Left lung (tissue), 10 donors: Measurements from ENCODE around the gene ARGLU1. TPM values are rescaled to one million over a fixed set of nuclear protein-coding genes. Genes with fewer than 3 reads are reported as not detected.
A peak's percentile ranks its signal among the peaks of the same experiment; 100 is the strongest.

Experiments
- ATAC-seq: fragments of 200-7000 bp; cut with Tn5 transposase; one replicate; pipeline ENCODE4 v1.9.1; 2020; ENCODE audit warnings: moderate library complexity
- DNase-seq, 4 donors: peaks; one replicate each; pipeline ENCODE4 v3.0.0-alpha.2; 2013 to 2020
- H3K27ac ChIP-seq, 2 donors: fragments of 200-600 bp; sonication (generic) in 1 of 2; one replicate each; pipeline versions ENCODE4 v1.5.0 to v1.8.0; 2020 to 2021
- H3K27me3 ChIP-seq, 2 donors: fragments of 200-600 bp; sonication (generic) in 1 of 2; one replicate each; pipeline versions ENCODE4 v1.5.0 to v1.8.0; 2020 to 2021
- H3K36me3 ChIP-seq, 2 donors: fragments of 200-600 bp; sonication (generic) in 1 of 2; one replicate each; pipeline versions ENCODE4 v1.5.0 to v1.8.0; 2020 to 2021
- H3K4me1 ChIP-seq, 2 donors: fragments of 200-600 bp; one replicate each; pipeline ENCODE4 v1.8.0; 2021
- H3K4me3 ChIP-seq, 2 donors: fragments of 200-600 bp; sonication (generic) in 1 of 2; one replicate each; pipeline versions ENCODE4 v1.5.0 to v1.8.0; 2020 to 2021; ENCODE audit warnings: mild to moderate bottlenecking in 1 of 2
- H3K9me3 ChIP-seq, 2 donors: fragments of 200-600 bp; sonication (generic) in 1 of 2; one replicate each; pipeline versions ENCODE4 v1.5.0 to v1.8.0; 2020 to 2021
- intact Hi-C, 2 donors: fragments of 100-400 bp; cut with DNase I; formaldehyde crosslinking; loops; one replicate each; pipeline versions ENCODE4 v1.11.2 to v1.14.2; 2022
- polyA plus RNA-seq, 6 donors: library from polyadenylated mRNA; unstranded; fragments of 120-200 nt; gene quantifications; one replicate each; pipeline ENCODE4 v1.2.1, GENCODE V29; 2013; ENCODE audit not compliant: insufficient read length in 6 of 6
- total RNA-seq, 2 donors: library from RNA; stranded (reverse); fragmentation: NEBNext Ultra II Directional; extraction: Animal tissue kit (Norgen Biotek cat#: 25700); gene quantifications; one replicate each; pipeline ENCODE4 v1.2.1, GENCODE V29; 2021
- TF ChIP-seq, protein P1 (sequence below), 2 donors: fragments of 200-600 bp; sonication (generic) in 1 of 2; IDR thresholded peaks; one replicate each; pipeline versions ENCODE4 v1.5.0 to v1.8.0; 2021; ENCODE audit warnings: antibody characterized with exemption in 2 of 2
- donor health status: DM: no; HTN: yes; CAD: no.
- donor health status: DM: no; HTN: no; CAD: no.

ARGLU1 gene
- total and polyA plus RNA-seq, 8 donors, result 67.3 to 482 (median 387) TPM

DNA sequence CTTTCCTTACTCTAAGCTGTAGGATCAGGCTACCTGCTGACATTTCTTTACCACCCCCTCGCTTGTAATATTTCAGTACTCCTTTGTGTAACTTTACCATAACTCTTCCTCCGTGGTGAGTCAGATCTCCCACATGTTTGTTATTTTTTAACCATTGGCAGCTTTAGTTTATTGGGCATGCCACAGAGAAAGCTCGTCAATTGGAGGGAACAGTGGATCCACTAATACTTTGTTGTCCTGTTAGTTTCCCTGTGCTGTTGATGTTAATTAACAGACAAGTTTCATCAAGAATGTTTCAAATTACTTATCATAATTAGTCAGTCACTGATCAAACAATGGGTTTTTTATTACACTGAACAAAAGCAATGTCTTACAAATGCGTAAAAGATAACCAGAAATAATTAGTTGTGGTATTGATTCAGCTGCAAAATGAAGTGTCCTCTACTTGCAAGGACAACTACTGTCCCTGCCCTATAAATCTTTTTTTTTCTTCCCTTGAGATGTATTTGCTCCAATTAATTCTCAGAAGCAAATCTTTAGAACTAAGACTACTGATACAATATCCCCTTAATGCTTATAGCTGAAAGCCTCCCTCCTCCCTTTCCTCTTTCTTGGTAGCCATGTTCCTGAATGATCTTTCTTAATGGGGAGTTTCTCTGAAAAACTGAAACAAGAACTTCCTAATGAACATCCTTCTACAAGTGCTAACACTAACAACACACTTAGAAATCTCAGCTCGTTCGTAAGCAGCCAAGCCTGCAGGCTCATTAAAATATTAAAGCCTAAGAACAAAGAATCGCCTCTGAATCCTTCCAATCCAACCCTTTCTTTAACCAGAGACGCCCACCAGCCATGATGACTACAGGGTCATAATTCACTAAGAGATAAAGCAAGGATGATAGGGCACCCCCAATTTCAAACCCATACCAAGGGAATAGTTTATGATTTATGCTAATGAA, 54.6 kb downstream of the ARGLU1 start:
- intact Hi-C loops, result no loop called here
- no peaks in the 10 kb centered on the region for H3K9me3 ChIP-seq
- TF ChIP-seq, protein P1, sequence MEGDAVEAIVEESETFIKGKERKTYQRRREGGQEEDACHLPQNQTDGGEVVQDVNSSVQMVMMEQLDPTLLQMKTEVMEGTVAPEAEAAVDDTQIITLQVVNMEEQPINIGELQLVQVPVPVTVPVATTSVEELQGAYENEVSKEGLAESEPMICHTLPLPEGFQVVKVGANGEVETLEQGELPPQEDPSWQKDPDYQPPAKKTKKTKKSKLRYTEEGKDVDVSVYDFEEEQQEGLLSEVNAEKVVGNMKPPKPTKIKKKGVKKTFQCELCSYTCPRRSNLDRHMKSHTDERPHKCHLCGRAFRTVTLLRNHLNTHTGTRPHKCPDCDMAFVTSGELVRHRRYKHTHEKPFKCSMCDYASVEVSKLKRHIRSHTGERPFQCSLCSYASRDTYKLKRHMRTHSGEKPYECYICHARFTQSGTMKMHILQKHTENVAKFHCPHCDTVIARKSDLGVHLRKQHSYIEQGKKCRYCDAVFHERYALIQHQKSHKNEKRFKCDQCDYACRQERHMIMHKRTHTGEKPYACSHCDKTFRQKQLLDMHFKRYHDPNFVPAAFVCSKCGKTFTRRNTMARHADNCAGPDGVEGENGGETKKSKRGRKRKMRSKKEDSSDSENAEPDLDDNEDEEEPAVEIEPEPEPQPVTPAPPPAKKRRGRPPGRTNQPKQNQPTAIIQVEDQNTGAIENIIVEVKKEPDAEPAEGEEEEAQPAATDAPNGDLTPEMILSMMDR (IDR thresholded peaks at IDR 0.05), result no peak
- DNase-seq (no peak), ATAC-seq (peak; percentile 44)
- H3K36me3 ChIP-seq, result peaks cover 0 to 9% of the 10 kb centered on the region in 2 donors
- H3K4me1 ChIP-seq, result peaks cover 6 to 17% of the 10 kb centered on the region in 2 donors
- H3K27ac ChIP-seq, result no peak overlapping the region
- no peaks in the 10 kb centered on the region for H3K27me3 ChIP-seq
- H3K4me3 ChIP-seq, result no peak overlapping the region

DNA sequence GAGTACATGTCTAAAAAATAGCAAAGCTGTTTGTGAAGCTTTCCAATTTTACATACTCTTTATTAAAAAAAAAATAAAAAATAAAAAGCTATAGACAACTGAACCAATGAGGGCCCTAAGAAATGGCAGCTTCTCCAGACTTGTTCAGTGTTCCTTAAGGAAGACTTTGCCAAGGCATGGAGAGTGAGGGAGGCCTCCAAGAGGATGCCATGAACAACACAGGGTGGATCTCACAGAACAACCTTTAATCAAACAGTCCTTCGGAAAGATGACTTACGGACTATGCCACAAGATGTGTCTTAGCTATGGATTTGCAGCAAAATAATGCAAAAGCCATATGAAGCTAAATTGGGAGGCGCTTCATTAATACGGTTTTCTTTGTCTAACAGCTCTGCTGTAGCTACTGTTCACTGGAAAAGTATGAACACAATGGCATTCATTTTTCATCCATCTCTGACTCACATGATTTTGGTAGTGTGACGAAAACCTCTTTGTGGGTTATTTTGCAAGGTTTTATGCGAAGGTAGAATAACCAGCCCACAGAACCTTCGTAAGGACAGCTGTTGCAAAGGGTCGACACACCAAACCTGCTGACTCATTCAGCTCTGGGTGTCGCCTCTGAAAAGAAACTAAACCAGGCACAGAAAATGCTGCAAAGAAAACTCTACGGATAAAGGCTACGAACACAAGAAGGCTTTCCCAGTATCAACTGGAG, 60.2 kb downstream of the ARGLU1 start:
- H3K4me3 ChIP-seq, result no peak overlapping the region
- DNase-seq (no peak), ATAC-seq (no peak)

DNA sequence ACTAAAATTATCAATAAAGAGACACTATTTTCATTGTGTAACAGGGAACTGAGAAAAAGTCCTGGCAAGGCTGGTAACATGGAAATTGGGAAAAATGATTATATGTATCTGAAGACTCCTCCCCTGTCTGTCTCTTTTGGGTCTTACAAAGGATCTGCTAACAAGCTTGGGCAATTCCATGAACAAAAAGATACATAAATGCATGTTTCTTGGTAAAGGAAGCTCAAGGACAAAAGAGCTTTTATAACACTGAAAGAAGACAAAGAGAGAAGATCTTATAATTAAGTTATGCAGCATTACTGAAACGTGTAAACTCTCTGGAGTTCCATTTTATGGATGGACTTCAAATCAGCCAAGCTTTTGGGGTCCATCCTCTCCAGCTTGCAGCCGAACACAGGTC, 61.7 kb downstream of the ARGLU1 start:
- H3K4me1 ChIP-seq, result peaks cover 9 to 14% of the 10 kb centered on the region in 2 donors
- no peaks in the 10 kb centered on the region for H3K27me3 ChIP-seq
- ATAC-seq (no peak), DNase-seq (no peak)
- no peak overlapping the region for H3K4me3 ChIP-seq
- H3K27ac ChIP-seq, result no peak overlapping the region
- TF ChIP-seq, protein P1 (IDR thresholded peaks at IDR 0.05), result no peak
- intact Hi-C loops, result no loop called here
- no peaks in the 10 kb centered on the region for H3K9me3 ChIP-seq
- H3K36me3 ChIP-seq, result peaks cover 0 to 9% of the 10 kb centered on the region in 2 donors

More for the DNA sequence above, 60.2 kb downstream of the ARGLU1 start:
- Histone ChIP-seq H3K4me1 (peaks cover 9 to 14% of the 10 kb centered on the region in 2 donors), H3K9me3 (no peaks in the 10 kb centered on the region), H3K27ac (peak overlapping the region in 1 of 2 donors; percentile 28), H3K27me3 (no peaks in the 10 kb centered on the region), H3K36me3 (peaks cover 0 to 9% of the 10 kb centered on the region in 2 donors)
- intact Hi-C loops, result no loop called here
- TF ChIP-seq, protein P1 (IDR thresholded peaks at IDR 0.05), result no peak

DNA sequence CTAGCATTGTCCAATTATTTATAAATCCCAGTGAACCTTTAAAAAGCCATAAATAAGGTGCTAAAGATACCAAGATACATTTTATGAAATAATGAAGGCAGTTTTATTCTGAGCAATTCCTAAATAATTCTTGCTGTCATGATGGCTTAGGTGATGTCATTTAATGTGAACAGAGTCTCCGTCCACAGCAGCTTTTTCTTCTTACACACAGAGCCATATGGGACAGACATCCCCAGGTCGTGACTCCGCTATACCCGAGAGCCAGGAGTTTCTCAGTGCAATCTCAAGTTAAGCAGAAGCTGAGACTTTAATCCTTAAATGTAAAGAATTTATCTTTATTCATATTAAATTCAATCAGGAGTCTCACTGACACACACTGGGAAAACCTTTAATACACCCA, 62.2 kb downstream of the ARGLU1 start:
- TF ChIP-seq, protein P1 (IDR thresholded peaks at IDR 0.05), result no peak
- Histone ChIP-seq H3K27me3 (no peaks in the 10 kb centered on the region), H3K4me1 (peaks cover 9 to 14% of the 10 kb centered on the region in 2 donors), H3K36me3 (peaks cover 0 to 6% of the 10 kb centered on the region in 2 donors), H3K27ac (no peak overlapping the region), H3K4me3 (no peak overlapping the region), H3K9me3 (no peaks in the 10 kb centered on the region)
- DNase-seq, result no peak
- ATAC-seq, result peak; percentile 9
- intact Hi-C loops, result no loop called here

DNA sequence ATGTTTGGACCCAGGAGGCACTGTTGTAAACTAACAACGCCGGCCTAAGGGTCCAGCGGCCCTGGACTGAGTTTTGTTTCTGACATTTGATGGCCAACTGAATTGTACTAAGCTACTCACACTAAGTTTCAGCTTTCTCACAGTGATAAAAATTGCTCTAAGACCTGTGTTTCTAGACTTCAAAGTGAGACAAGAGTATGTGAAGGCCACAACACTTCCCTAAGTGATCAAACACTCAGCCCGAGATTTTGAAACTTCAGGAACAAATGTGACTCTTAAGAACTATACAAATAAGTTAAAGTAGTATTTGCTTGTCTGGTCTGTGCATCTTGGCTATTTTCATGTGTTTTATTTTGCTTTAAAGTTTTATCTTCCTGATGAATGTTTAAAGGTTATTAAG, 62.6 kb downstream of the ARGLU1 start:
- Histone ChIP-seq H3K4me1 (peaks cover 9 to 14% of the 10 kb centered on the region in 2 donors), H3K36me3 (peaks cover 0 to 2% of the 10 kb centered on the region in 2 donors), H3K27me3 (no peaks in the 10 kb centered on the region), H3K9me3 (no peaks in the 10 kb centered on the region), H3K4me3 (no peak overlapping the region), H3K27ac (peak overlapping the region in 1 of 2 donors; percentile 7)
- DNase-seq, result no peak
- intact Hi-C loops, result no loop called here
- TF ChIP-seq, protein P1 (IDR thresholded peaks at IDR 0.05), result no peak
- peak; percentile 76 for ATAC-seq
